ENCODE results near the gene SHTN1.

- TF ChIP-seq ZFX (IDR thresholded peaks at IDR 0.05) (no peak), CTCF (conservative IDR thresholded peaks at IDR 0.05) (no peak)
These were observed 91.3 kb downstream of the SHTN1 start for GRCh38 chr10:116913695-116914094.

Data from C4-2B (cell line).